Lower leg skin (tissue), 4 donors: ENCODE measurements around the gene CERS5. TPM values are rescaled to one million over a fixed set of nuclear protein-coding genes. Genes with fewer than 3 reads are reported as not detected.

Experiments
- DNase-seq, 2 donors: peaks; one replicate each; pipeline ENCODE4 v3.0.0-alpha.2; 2019; ENCODE audit warnings: low spot score in 2 of 2
- H3K4me3 ChIP-seq: fragments of 200-600 bp; sonication (generic); 2 replicates; pipeline ENCODE4 v1.5.1; 2017; ENCODE audit warnings: mild to moderate bottlenecking, low read depth; ENCODE audit not compliant: poor library complexity, severe bottlenecking
- CTCF ChIP-seq, 3 donors: fragments of 450-650 bp; IDR thresholded peaks; one replicate each; pipeline ENCODE4 v1.5.1; 2016; ENCODE audit warnings: antibody characterized with exemption in 3 of 3, mild to moderate bottlenecking in 3 of 3, moderate library complexity in 2 of 3
- POLR2A ChIP-seq, 2 donors: fragments of 450-650 bp; IDR thresholded peaks; one replicate each; pipeline ENCODE4 v1.6.1; 2016 to 2017; ENCODE audit warnings: antibody characterized with exemption in 2 of 2, mild to moderate bottlenecking in 1 of 2, moderate library complexity in 1 of 2
- WGBS, 2 donors: methylation state at CpG; one replicate each; pipeline ENCODE4 v1.1.5; 2018; 5-methylcytosine and 5-hydroxymethylcytosine counted together
- intact Hi-C: fragments of 100-400 bp; cut with DNase I; formaldehyde crosslinking; loops from one replicate; pipeline ENCODE4 v1.15.0; 2023; ENCODE audit warnings: low total_unique reads
- total RNA-seq, 4 donors: library from RNA; depleted of rRNA; stranded (reverse); fragments of >200 nt; gene quantifications; one replicate each; pipeline ENCODE4 v1.1.0, GENCODE V29; 2016

The CERS5 gene
- total RNA-seq, 4 donors from 2014 or later, result 31.8 to 34.5 (median 32.5) TPM

- H3K4me3 ChIP-seq, result no peak within 1 kb of the TSS
- 19 to 26% methylated on average over 11 to 13 of the region's 13 CpGs for WGBS, 2 donors
- TF ChIP-seq POLR2A (IDR thresholded peaks at IDR 0.05) (no peak), CTCF (IDR thresholded peaks at IDR 0.05) (no peak)
- no peak for DNase-seq
- intact Hi-C loops, result no loop called here
Observed at GRCh38 chr12:50103767-50104321, 63.3 kb downstream of the CERS5 start, which contains the start of gene GPD1. Gene GPD1, plus strand, starts transcription at chr12:50104008. Its CDS starts 43 bp downstream, at chr12:50104051.

DNA sequence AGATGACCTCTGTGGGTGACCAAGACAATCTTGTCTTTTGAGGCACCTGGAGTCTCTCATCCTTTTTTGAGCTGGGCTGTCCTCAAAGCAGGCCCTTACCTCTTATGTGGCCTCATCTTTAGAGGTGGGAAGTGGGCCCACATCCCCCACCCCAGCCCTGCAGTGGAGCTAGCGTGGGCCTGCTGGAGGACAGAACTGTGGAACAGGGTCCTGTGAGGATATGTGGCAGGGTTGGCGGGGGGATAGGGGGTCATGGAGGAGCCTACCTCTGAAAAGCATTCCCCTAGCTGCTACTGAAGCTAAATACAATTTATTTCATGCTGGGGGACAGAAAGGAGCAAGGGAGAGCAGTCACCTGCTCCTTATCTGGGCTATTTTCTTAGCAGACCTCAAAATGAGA lies 63.8 kb downstream of the CERS5 start:
- TF ChIP-seq CTCF (IDR thresholded peaks at IDR 0.05) (no peak), POLR2A (IDR thresholded peaks at IDR 0.05) (no peak)
- 95 to 97% methylated on average over 2 of the region's 2 CpGs for WGBS, 2 donors
- no peak overlapping the region for H3K4me3 ChIP-seq
- DNase-seq, result no peak
- intact Hi-C loops, result no loop called here

- 87 to 89% methylated on average over 8 of the region's 8 CpGs for WGBS, 2 donors
- TF ChIP-seq POLR2A (IDR thresholded peaks at IDR 0.05), result no peak
- no peak for TF ChIP-seq CTCF (IDR thresholded peaks at IDR 0.05)
- intact Hi-C loops, result no loop called here
- H3K4me3 ChIP-seq, result no peak overlapping the region
- DNase-seq, result no peak
Observed at GRCh38 chr12:50102646-50103309, 64.4 kb downstream of the CERS5 start.

DNA sequence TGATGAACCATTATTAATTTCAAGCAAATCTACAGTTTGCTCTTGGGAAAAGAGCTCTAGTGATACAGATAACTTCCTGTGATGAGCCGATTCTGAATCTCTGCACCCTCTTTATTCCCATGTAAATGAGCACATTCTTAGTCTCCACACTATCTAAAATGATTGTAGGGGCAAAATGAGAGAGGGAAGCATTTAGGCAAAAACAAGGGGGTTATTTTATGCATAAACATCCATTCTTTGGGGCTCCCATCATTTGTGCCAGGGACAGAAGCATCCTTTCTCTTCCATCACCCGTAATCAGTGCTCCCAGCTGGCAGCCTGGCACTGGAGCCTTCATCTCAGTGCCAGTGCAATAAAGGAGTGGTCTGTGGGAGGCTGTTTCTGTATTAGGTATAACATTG lies 65.0 kb downstream of the CERS5 start:
- WGBS, 2 donors, result 67 to 84% methylated on average over 2 of the region's 2 CpGs
- H3K4me3 ChIP-seq, result no peak overlapping the region
- TF ChIP-seq CTCF (IDR thresholded peaks at IDR 0.05) (no peak), POLR2A (IDR thresholded peaks at IDR 0.05) (no peak)
- DNase-seq, result no peak
- intact Hi-C loops, result no loop called here

DNA sequence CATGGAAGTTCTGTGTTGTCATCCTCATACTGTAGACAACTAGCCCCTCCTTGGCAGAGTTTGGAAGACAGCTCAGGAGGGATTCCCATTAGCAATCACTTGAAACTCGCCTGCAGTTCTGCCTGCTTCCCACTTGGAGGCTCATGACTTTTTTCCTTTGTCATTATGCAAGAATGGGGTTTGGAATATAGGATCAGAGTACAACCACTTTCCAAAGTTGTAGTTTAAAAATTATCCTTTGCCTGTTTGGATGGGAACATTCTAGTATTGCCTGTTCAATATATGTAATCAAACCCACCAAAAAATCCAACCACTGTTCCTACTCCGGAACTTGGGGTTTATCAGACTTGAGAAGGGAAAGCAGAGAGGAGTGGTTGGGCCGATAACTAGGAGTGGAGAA lies 65.5 kb downstream of the CERS5 start:
- WGBS, 2 donors, result 72 to 86% methylated on average over 3 of the region's 3 CpGs
- intact Hi-C loops, result no loop called here
- DNase-seq, result no peak
- TF ChIP-seq CTCF (IDR thresholded peaks at IDR 0.05) (no peak), POLR2A (IDR thresholded peaks at IDR 0.05) (no peak)
- H3K4me3 ChIP-seq, result no peak overlapping the region
